Measurements from ENCODE around the gene AGL.
A peak's percentile ranks its signal among the peaks of the same experiment; 100 is the strongest.
"Not testable (repeated sequence)": the region's sequence is repeated elsewhere in the genome, so short reads cannot be mapped to it uniquely, and the experiment has no call there.

Gene AGL

GRCh38 chr1:99849744-99850458 is at the start of gene AGL:
AGL (plus strand) TSS chr1:99850361; CDS start chr1:99851043, 682 bp downstream.
- DNase-seq = peak; percentile 78

DNA sequence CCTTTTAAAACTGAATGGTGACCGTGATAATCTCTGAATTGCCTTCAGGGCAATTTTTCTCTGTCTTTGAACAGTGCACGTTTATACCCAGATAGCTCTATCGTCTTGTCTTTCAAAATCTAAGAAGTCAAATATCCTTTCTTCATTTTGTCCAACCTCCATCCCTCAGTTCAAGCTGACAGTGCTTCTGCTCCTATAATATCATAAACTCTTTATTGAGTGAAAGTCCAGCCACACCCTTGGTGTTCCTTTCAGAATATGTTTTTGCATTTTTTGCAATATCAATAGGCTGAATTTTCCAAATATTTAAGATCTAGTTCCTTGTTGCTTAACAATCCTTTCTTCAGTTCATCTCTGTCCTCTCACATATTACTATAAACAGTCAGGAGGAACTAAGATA is 48.6 kb upstream of the AGL start:
- no peak for DNase-seq

GRCh38 chr1:99806882-99807281 is 43.3 kb upstream of the AGL start:
- no peak for DNase-seq

GRCh38 chr1:99808391-99809115 is 41.6 kb upstream of the AGL start:
- DNase-seq = peak; percentile 84

DNA sequence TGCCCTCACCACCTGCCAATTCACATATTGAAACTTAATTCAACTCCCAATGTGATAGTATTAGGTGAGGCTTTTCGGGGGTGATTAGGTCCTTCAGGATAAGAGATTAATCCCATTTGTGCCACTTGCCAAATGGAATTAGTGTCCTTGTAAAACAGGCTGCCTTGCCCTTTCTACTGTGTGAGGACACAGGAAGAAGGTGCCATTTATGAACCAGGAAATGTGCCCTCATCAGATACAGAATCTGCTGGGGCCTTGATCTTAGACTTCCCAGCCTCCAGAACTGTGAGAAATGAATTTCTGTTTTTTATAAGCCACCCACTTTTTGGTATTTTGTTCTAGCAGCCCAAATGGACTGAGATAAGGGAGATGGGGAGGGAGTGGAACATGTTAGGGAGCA is 39.1 kb upstream of the AGL start:
- no peak for DNase-seq

DNA sequence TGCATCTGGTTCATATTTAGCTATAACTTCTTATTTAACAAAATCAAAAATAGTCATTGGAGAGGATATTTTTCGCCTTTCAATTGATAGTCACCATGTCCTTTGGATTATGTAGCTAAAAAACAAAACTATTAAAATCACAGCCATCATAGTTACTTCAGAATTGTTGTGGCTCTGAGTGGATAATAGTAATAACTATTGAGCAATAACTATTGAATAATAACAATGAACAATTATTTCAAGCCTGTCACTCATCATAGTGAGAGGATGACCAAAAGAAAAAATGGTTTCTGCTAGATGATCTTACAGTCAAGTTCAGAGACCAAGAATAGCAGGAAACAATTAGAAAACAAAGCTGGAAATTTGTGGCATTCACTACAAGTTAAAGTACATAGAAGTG is 38.4 kb upstream of the AGL start:
- no peak for DNase-seq

GRCh38 chr1:99814373-99814900 is 35.7 kb upstream of the AGL start:
- no peak for DNase-seq

DNA sequence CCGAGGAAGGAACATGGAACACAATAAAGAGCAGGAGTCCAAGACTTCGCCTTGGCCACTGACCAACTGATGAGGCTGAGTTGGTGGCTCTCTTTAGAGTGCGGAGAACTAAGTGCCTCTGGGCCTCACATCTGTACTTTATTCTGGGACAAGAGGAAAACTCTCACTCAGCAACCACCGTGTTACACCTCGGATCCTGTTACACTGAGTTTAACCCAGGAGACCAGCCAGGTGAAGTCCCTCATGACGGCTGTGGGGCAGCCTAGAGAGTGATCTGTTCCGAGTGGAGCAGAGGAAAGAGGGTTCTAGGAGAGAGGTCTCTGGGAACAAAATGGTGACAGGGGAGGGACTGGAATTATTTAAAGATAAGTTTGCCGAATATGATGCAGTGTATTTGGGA is 33.5 kb upstream of the AGL start:
- DNase-seq = no peak

- no peak for DNase-seq
Measured at GRCh38 chr1:99818063-99818699, 32.0 kb upstream of the AGL start.

DNA sequence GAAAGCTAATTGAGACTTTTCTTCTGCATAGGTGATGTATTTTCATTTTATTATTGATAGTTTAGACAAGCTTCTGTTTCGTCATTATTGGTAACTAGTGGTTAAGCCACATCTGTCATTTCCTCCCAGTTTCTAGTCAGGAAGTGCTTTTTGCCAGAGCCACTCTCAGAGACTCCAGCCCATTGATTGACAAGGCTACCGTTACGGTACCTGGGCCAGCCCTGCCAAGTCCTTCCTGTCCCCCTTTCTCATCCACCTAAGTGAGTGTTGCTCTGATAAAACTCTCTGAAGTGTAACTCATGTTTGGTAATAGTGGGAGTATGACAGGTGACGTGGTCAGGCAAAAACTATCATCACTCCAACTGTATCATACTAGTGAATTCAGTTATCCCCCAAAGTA is 29.6 kb upstream of the AGL start:
- DNase-seq = no peak

GRCh38 chr1:99825098-99825497 is 25.1 kb upstream of the AGL start:
- DNase-seq = no peak

DNA sequence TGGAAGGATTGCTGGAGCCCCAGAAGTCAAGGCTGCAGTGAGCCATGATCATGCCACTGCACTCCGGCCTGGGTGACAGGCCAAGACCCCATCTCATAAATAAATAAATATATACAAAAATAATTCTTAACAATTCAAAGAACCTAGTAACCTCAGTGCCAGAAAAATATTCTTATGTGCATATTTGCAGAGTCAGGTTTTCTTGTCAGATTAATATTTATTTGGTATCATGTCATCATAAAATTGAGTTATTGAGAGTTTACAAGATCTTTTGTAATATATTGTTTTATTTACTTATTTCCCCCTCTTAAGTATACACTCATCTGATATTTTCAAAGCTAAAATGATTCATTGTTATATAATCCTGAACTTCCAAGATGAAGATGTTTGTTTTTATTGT is 24.5 kb upstream of the AGL start:
- DNase-seq = no peak

- no peak for DNase-seq
Measured at GRCh38 chr1:99827970-99828369, 22.2 kb upstream of the AGL start.

DNA sequence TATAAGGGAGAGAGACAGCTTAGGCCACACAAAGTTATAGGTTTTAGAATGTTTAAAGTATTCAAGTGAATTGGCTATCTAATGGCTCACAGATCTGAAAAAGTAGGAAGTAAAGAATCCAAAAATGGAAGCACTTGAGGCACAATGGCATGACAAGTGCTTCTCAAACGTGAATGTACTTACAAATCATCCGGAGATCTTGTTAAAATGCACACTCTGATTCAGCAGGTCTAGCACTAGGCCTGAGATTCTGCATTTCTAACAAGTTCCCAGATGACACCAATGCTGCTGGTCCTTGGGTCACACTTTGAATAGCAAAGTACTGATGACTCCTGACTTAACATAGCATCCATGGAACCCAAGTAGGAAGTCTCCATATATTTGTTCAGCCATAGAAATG is 20.9 kb upstream of the AGL start:
- peak; percentile 85 for DNase-seq

- DNase-seq = not testable (repeated sequence)
Measured at GRCh38 chr1:99833911-99834310, 16.2 kb upstream of the AGL start.

- DNase-seq = not testable (repeated sequence)
Measured at GRCh38 chr1:99836171-99837103, 13.7 kb upstream of the AGL start.

- DNase-seq = not testable (repeated sequence)
Measured at GRCh38 chr1:99840353-99840752, 9.8 kb upstream of the AGL start.

DNA sequence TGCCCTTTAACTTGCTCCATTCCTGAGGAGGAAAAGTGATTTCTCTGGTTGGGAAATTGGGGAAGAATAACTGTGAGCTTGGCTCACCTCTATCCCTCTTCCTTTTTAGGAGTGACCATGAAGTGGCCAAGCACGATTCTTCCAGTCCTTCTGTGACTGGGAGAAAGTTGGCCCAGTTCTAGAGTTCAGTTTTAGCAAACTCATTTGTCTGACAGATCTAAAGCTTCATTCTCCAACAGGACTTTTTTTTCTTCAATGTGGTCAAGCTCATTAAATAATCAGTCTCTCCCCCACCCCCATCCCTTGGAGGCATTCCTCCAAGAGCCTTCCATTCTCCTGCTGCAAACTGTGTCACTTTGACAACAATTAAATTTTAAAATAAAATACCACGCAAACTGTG is 6.4 kb upstream of the AGL start:
- no peak for DNase-seq

- DNase-seq = not testable (repeated sequence)
Measured at GRCh38 chr1:99845201-99845600, 5.0 kb upstream of the AGL start.

DNA sequence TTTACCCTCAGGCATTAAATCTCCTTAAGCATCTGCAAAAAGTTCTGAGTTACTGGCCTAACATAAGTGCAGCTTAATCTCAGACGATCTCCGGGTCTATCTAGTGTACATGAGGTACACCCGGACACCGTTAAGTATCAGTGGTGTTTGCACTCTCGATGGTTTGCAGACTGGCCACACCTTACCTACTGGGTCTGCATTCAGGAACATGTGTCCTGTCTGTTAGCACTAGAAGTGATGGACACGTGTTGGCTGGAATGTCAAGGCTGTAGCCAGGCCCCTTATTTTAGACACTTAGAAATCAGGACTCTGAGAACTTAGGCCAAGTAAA is 783 bp upstream of the AGL start:
- no peak for DNase-seq

DNA sequence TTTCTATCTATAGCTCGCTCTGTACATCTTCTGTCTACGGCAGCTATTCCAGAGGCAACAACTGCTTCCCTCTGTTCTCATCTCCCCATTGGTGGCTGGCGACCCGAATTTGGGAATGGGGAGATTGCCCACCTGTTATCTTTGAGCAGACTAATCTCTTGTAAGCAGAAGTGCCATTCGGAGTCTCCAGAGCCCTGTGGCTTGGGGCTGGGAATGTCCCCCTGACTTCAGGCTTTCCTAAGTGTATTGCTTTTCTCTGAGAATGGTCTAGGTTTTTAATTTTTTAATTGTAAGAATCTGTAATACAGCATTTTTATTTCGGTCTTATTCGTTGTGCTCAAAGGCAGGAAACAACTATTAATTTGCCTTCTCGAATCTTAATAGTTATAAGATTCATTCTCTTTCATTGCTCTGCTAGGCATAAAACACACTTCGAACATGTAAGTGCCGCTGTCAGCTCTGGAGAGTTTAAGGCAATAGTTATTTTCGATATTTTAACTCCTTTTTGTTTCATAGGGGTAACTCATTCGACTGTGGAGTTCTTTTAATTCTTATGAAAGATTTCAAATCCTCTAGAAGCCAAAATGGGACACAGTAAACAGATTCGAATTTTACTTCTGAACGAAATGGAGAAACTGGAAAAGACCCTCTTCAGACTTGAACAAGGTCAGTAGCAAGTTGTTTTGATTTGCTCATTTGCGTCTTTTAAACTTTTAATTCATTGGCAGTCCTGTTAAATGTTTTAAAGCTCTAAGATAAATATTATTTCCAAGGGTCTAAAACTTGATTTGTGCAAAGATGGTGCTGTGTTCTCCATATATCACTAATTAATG is 514 bp downstream of the AGL start:
- DNase-seq = peak; percentile 43

Data from DMS79 treated with DMSO at 0.1 percent for 48 hours (cell line).